DMS114 treated with DMSO at 0.1 percent for 48 hours (cell line): ENCODE data around the gene FAM237A.

Experiments used
- DNase-seq: peaks from one replicate; lab custom pipeline; 2025; ENCODE audit not compliant: unreplicated experiment; lab: John Stamatoyannopoulos, UW

The FAM237A gene

GRCh38 chr2:206642075-206643025 is at the start of gene FAM237A:
FAM237A (plus strand) TSS chr2:206642487; CDS start chr2:206644237, 1,750 bp downstream.
- no peak for DNase-seq

DNA sequence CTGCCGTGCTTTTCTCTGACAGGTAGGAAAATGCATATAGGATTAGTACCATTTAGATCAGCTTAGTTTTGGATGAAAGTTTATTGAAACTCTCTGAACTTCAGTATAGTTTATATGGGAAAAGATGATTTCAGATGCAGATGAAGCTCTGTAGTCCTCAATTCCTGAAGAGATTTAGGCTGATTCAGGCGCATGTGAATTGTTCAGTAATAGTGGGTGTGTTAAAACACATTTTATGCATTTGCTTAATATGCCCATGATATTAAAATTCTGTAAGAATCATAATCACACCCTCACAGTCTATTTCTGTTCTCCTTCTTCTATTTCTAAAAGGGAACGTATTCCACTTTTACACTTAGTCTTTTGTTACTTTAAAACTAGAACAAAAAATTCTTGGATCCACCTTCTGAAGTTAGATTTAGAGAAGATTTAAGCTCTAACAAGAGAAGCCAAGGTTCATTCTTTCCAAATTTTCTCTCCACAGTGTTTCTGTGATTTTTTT is 44.5 kb upstream of the FAM237A start:
- DNase-seq = no peak

GRCh38 chr2:206603243-206603642 is 39.0 kb upstream of the FAM237A start:
- DNase-seq = no peak

GRCh38 chr2:206610451-206610850 is 31.8 kb upstream of the FAM237A start:
- no peak for DNase-seq

DNA sequence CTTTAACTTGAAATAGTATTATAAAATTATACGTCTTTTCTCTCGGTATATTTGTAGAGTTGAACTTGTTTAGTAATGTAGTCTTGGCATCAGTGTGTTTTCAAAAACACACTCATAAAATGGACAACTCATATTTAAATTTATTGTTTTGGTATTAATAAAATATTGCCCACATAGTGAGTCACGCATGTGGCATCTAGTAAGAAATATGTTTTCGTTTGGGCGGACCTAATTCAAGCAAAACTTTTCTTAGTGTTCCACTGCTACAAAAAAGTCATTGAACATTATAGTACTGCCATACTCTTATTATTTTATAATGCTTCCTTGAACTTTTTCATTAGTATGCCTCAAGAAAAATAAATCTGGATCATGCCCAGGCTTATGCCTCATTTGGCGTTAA is 31.1 kb upstream of the FAM237A start:
- no peak for DNase-seq

GRCh38 chr2:206611736-206612135 is 30.6 kb upstream of the FAM237A start:
- DNase-seq = no peak

DNA sequence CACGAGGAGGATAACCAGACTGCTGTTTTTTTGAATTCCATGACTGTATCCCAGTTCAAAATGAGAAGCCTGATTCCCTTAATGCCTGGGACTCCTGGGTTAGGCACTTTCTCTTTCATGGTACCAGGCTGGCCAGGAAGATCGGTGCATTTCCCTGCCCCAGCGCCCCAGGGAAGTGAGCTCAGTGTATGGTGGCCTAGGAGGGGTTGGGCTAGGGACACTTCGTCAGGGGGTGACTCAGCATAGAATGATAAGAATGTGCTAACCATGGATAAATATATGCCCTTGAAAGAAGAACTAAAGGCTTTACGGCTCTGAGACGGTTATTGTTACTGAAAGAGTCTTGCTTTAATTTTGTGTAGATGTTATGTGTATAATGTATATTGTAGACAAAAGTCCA is 27.5 kb upstream of the FAM237A start:
- DNase-seq = no peak

DNA sequence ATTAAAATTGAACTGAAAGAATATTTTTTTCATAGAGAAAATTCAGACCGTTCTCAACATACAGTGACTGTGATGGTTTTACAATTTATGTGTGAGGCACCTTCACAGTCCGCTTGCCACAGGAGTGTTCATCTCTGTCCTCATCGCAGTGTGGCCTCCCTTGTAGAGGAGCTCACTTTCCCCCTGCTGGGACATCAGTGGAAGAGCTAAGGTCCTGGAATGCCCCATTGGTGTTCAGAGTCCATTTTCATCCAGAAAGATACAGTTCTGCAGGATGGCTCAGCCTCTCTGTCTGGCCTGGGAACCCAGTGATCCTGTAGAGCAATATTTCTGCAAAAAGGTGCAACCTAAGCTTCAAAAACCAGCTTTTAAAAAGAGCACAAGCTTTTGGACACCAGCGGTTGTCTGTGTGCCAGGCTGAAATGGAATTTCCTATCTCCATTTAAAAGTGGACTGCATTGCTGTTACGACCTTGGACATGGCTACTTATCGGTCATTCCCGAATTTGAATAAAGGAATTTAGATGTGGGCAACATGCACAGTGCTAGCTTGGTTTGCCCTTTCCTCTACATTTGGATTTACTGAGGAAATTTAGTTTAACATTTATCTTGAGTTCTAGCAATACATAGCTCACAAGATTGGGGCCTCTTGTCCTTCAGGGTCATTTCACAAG is 26.7 kb upstream of the FAM237A start:
- DNase-seq = no peak

GRCh38 chr2:206616151-206616550 is 26.1 kb upstream of the FAM237A start:
- DNase-seq = no peak

DNA sequence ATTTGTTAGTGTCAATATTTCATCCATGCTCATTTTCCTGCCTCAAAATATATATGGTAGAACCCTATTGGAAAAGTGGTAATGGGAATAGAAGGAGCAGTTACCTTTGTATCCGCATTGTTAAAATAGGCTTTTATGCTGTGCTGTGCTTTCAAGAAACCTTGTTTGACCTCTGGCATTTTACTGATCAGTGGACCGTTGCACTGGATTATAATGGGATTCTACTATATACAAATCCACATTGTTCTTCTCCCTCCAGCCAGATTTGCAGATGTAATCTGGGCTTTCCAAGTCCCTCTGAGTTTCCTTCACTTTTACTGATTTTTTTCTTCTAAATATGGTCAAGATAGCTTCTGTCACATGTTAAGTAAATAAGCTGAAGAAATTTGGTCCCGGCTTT is 23.3 kb upstream of the FAM237A start:
- no peak for DNase-seq

DNA sequence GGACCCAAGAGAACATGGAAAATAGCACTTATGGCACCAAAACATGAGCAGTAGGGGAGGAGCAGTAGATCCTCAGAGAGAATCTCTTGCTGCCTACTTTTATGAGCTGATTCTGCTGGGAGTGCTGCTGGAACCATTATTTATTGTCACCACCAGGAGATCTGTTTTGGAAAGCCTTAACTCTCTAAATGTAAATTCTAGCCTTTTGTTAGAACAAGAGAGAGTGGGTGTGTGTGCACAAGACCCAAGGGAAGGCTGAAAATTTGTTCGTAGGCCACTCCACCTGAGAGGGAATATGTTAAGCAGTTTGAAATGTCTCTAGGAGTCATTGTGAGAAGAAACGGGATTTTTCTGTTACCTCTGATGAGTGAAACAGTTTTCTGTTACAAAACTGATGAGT is 16.2 kb upstream of the FAM237A start:
- DNase-seq = no peak

GRCh38 chr2:206627632-206628031 is 14.7 kb upstream of the FAM237A start:
- DNase-seq = no peak

DNA sequence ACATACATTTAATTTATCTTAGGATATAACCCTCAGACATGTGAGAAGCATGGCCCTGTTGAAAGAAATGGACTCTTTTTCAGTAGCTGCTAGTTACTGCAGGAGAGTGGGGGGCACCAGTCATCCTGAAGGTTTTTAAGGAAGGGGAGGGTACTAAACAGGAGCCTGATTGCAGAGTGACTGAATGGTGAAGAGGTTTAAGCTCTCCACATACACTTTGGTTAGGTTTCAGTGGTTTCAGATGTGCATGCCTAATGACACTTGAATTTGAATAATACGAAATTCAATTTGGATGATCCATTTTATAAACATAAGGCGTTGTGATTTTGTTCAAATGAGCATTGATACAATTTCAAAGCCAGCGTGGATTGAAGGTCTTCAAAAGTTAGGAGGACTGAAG is 10.9 kb upstream of the FAM237A start:
- DNase-seq = no peak

DNA sequence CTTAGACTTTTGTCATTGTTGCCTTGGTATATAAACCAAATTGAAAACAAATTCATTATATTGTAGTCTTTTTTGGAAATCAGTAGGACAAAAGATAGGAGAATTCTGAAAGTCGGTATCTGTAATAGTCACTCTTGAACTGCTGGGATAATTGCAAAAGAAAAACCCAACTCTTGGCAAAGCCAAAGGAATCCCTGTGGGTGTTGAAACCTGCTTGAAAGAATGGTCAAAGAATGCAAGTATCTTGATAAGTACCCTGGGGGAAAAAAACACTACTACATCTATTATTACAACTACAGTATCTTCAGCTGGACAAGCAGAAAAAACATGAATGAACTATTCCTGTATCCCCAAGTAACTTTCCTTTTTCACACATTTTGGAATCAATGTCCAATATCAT is 7.3 kb upstream of the FAM237A start:
- no peak for DNase-seq

DNA sequence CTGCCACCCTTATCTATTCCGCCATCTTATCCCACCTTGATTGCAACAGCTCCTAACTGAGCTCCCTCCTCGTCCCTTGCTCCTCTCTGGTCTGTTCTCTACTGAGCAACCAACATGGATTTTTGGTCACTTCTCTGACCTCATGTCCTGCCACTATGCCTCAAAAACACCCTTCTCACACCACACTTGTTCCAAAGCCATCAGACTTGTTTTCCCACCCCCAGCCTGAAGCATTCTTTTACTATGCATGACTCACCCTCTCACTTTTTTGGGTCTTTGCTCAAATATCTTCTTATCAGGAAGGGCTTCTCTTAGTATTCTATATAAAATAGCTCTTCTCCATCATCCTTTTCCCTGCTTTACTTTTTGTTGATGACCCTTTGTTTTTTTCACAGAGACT is 2.7 kb upstream of the FAM237A start:
- DNase-seq = no peak

DNA sequence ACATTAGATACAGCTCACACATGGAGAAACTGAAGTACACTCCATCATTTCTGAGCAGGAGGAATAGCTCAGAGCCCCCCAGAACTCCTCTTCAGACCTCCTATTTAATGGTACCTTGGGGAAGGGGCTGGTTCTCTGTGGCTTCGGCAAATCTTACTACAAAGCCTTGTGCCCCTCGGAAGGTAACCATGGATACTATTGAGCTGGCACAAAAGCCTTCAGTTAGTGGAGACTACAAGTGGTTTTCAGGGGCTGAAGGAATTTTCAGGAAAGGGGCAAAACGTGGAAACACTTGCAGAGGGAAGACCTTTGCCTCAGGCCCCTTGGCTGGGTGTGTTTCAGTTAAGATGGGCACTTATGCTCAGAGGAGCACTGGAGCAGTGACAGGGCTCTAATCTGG is 1.1 kb upstream of the FAM237A start:
- no peak for DNase-seq

- no peak for DNase-seq
Observed at GRCh38 chr2:206647985-206648384, 5.7 kb downstream of the FAM237A start.

- DNase-seq = no peak
Observed at GRCh38 chr2:206657087-206657486, 14.8 kb downstream of the FAM237A start.

DNA sequence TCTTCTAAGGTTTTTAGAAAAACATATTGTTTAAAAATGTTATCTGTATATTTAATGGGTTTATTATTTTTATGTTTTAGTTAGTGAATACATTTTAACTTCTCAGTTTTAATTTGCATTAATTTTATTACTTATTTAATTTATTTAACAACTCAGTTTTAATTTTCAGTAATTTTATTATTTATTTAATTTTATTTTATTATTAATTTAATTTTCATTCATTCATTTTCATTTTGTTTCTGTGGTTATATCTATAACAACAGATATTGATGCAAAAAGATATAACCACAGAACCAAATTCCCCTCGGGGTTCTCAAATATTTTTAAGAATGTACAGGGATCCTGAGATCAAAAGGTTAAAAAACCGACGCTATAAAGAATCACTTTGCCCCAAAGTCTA is 23.0 kb downstream of the FAM237A start:
- no peak for DNase-seq

DNA sequence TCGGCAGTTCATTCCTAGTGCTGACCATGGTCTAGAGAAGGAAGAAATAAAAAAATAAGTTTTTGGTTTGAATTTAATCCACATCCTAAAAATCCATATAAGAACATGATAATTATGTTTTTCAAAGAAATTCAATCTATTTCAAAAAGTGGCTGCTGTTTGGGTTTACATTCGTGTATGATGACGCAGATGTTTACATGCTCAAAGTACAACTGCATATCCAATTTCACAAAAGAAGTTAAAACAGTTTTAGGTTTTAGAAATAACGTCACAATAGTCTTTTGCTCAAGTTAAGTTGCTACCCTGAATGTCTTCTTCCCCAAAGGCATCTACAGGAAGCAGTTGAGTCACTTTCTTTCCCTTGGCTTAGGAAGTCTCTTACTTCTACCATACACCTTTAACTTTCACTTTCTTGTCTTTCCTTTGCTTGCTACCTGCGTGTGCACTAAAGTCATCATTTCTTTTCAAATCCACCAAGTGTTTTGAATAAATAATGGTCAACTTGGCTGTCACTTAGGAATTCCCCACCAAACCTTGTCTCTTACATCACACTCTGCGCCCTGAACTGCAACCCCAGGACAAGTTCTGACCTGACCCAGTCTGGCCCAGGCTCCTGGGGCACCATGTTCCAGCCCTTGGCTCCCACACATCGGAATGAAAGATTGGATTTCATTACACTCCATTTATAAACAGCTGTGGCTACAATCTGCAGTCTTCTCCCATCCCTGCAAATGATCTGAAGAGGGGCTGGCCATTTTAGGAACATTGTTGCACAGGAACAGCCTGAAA is 28.4 kb downstream of the FAM237A start:
- DNase-seq = no peak

GRCh38 chr2:206683546-206683945 is 41.3 kb downstream of the FAM237A start:
- DNase-seq = no peak
